ENCODE measurements around the gene SELP.
"Not testable (repeated sequence)": the region's sequence is repeated elsewhere in the genome, so short reads cannot be mapped to it uniquely, and the experiment has no call there.

The SELP gene

DNA sequence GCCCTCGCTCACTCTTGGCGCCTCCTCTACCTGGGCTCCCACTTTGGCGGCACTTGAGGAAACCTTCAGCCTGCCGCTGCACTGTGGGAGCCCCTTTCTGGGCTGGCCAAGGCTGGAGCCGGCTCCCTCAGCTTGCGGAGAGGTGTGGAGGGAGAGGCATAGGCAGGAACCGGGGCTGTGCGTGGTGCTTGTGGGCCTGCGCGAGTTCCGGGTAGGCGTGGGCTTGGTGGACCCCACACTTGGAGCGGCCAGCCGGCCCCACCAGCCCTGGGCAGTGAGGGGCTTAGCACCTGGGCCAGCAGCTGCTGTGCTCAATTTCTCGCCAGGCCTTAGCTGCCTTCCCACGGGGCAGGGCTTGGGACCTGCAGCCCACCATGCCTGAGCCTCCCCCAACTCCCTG lies 31.1 kb upstream of the SELP start:
- H2AFZ ChIP-seq; H3K27me3 ChIP-seq (ENCODE audit: control insufficient read depth, insufficient read depth, low read length); H3K4me3 ChIP-seq (ENCODE audit: low read depth, low read length); H3K4me1 ChIP-seq; H3K36me3 ChIP-seq (ENCODE audit: control insufficient read depth, insufficient read depth, low read length); H3K79me2 ChIP-seq; H3K4me2 ChIP-seq (ENCODE audit: low read length); H3K27ac ChIP-seq; H3K9me3 ChIP-seq (ENCODE audit: control insufficient read depth, low read length); H3K9ac ChIP-seq: not testable (repeated sequence)

DNA sequence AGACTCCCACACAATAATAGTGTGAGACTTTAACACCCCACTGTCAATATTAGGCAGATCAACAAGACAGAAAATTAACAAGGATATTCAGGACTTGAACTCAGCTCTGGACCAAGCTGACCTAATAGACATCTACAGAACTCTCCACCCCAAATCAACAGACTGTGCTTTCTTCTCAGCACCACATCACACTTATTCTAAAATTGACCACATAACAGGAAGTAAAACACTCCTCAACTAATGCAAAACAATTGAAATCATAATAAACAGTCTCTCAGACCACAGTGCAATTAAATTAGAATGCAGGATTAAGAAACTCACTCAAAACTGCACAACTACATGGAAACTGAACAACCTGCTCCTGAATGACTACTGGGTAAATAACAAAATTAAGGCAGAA lies 28.9 kb upstream of the SELP start:
- not testable (repeated sequence) for H3K79me2 ChIP-seq; H2AFZ ChIP-seq; H3K27me3 ChIP-seq (ENCODE audit: control insufficient read depth, insufficient read depth, low read length); H3K27ac ChIP-seq; H3K9ac ChIP-seq; H3K4me1 ChIP-seq; H3K36me3 ChIP-seq (ENCODE audit: control insufficient read depth, insufficient read depth, low read length); H3K4me3 ChIP-seq (ENCODE audit: low read depth, low read length); H3K4me2 ChIP-seq (ENCODE audit: low read length); H3K9me3 ChIP-seq (ENCODE audit: control insufficient read depth, low read length)

DNA sequence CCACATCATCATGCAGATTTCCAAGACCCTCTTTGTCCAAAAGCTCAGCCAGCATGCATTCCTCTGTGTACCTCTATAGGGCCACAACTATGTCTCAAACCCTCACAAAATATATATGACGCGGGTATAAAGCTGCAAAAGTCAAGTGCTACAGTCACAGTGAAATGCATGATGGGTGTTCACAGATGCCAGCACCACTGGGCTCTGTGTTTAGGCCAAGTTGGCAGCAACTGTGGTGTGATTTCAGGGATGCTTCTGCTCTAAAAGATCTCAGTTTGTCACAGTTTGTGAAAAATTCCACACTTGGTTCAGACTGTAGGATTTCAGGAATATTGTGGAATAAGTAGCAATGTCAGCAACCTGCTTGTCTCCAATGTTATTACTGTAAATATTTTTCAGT lies 23.9 kb upstream of the SELP start:
- no peak overlapping the region for H2AFZ ChIP-seq
- no peaks in the 10 kb centered on the region for H3K4me1 ChIP-seq
- TF ChIP-seq, protein P1, sequence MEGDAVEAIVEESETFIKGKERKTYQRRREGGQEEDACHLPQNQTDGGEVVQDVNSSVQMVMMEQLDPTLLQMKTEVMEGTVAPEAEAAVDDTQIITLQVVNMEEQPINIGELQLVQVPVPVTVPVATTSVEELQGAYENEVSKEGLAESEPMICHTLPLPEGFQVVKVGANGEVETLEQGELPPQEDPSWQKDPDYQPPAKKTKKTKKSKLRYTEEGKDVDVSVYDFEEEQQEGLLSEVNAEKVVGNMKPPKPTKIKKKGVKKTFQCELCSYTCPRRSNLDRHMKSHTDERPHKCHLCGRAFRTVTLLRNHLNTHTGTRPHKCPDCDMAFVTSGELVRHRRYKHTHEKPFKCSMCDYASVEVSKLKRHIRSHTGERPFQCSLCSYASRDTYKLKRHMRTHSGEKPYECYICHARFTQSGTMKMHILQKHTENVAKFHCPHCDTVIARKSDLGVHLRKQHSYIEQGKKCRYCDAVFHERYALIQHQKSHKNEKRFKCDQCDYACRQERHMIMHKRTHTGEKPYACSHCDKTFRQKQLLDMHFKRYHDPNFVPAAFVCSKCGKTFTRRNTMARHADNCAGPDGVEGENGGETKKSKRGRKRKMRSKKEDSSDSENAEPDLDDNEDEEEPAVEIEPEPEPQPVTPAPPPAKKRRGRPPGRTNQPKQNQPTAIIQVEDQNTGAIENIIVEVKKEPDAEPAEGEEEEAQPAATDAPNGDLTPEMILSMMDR (IDR thresholded peaks at IDR 0.05), result no peak
- H3K4me2 ChIP-seq (ENCODE audit: low read length), result no peak overlapping the region
- no peaks in the 10 kb centered on the region for H3K9me3 ChIP-seq (ENCODE audit: control insufficient read depth, low read length)
- H3K9ac ChIP-seq, result no peak overlapping the region
- no peaks in the 10 kb centered on the region for H3K27me3 ChIP-seq (ENCODE audit: control insufficient read depth, insufficient read depth, low read length)
- H3K36me3 ChIP-seq (ENCODE audit: control insufficient read depth, insufficient read depth, low read length), result no peaks in the 10 kb centered on the region
- H3K4me3 ChIP-seq (ENCODE audit: low read depth, low read length), result no peak overlapping the region
- no peaks in the 10 kb centered on the region for H3K79me2 ChIP-seq
- H3K27ac ChIP-seq, result no peak overlapping the region

DNA sequence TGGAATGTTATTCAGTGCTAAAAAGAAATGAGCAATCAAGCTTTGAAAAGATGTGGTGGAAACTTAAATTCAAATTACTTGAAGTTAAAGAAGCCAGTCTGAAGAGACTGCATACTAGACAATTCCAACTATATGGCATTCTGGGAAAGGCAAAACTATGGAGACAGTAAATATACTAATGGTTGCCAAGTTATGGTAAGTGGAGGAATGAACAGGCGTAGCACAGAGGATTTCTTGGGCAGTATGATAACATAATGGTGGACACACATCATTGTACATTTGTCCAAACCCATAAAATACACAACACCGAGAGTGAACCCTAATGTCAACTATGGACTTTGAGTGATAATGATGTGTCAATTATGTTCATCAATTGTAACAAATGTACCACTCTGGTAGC lies 21.1 kb upstream of the SELP start:
- Histone ChIP-seq H3K9ac (no peak overlapping the region), H3K36me3 (ENCODE audit: control insufficient read depth, insufficient read depth, low read length) (no peaks in the 10 kb centered on the region), H3K4me1 (no peaks in the 10 kb centered on the region), H3K27ac (no peak overlapping the region), H3K4me2 (ENCODE audit: low read length) (no peak overlapping the region), H3K9me3 (ENCODE audit: control insufficient read depth, low read length) (no peaks in the 10 kb centered on the region), H3K79me2 (no peaks in the 10 kb centered on the region), H3K27me3 (ENCODE audit: control insufficient read depth, insufficient read depth, low read length) (no peaks in the 10 kb centered on the region), H3K4me3 (ENCODE audit: low read depth, low read length) (no peak overlapping the region), H2AFZ (no peak overlapping the region)
- TF ChIP-seq, protein P1 (IDR thresholded peaks at IDR 0.05), result no peak

DNA sequence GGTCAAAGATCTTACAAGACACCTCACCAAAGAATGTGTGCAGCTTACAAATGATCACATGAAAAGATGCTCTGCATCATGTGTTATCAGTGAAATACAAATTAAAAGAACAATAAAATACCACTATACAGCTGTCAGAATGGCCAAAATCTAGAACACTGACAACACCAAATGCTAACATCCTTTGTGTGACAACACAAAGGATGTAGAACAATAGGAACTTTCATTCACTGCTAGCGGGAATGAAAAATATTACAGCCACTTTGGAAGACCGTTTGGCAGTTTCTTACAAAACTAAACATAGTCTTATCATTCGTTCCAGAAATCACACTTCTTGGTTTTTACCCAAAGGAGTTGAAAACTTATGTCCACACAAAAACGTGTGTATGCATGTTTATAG lies 20.6 kb upstream of the SELP start:
- Histone ChIP-seq H3K27ac (no peak overlapping the region), H3K4me3 (ENCODE audit: low read depth, low read length) (no peak overlapping the region), H3K4me2 (ENCODE audit: low read length) (no peak overlapping the region), H3K36me3 (ENCODE audit: control insufficient read depth, insufficient read depth, low read length) (no peaks in the 10 kb centered on the region), H3K79me2 (no peaks in the 10 kb centered on the region), H3K27me3 (ENCODE audit: control insufficient read depth, insufficient read depth, low read length) (no peaks in the 10 kb centered on the region), H3K4me1 (no peaks in the 10 kb centered on the region), H2AFZ (no peak overlapping the region), H3K9ac (no peak overlapping the region), H3K9me3 (ENCODE audit: control insufficient read depth, low read length) (no peaks in the 10 kb centered on the region)
- TF ChIP-seq, protein P1 (IDR thresholded peaks at IDR 0.05), result no peak

DNA sequence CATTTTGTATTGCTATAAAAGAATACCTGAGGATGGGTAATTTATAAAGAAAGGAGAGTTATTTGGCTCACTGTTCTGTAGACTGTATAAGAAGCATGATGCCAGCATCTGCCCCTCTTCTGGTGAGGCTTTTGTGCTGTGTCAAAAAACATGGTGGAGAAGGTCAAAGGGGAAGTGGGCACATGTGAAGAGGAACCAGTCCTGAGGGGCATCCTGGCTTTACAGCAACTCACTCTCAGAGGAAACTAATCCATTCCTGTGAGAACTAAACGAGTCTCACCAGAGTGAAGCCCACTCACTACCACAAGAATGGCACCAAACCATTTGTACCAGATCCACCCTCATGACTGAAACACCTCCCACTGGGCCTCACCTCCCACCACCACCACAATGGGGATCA lies 18.8 kb upstream of the SELP start:
- Histone ChIP-seq H3K36me3 (ENCODE audit: control insufficient read depth, insufficient read depth, low read length) (no peaks in the 10 kb centered on the region), H3K27me3 (ENCODE audit: control insufficient read depth, insufficient read depth, low read length) (no peaks in the 10 kb centered on the region), H3K27ac (no peak overlapping the region), H3K4me2 (ENCODE audit: low read length) (no peak overlapping the region), H2AFZ (no peak overlapping the region), H3K4me3 (ENCODE audit: low read depth, low read length) (no peak overlapping the region), H3K9me3 (ENCODE audit: control insufficient read depth, low read length) (no peaks in the 10 kb centered on the region), H3K4me1 (peaks cover 2% of the 10 kb centered on the region), H3K9ac (no peak overlapping the region), H3K79me2 (no peaks in the 10 kb centered on the region)
- TF ChIP-seq, protein P1 (IDR thresholded peaks at IDR 0.05), result no peak

Data from parathyroid adenoma (tissue), 2 donors.